Midbrain (tissue), 1 donor: ENCODE data around the gene PEX11B.
A peak's percentile ranks its signal among the peaks of the same experiment; 100 is the strongest.

ENCODE experiments used
- DNase-seq: peaks from one replicate; lab custom pipeline; 2025; lab: John Stamatoyannopoulos, UW

The PEX11B gene

DNA sequence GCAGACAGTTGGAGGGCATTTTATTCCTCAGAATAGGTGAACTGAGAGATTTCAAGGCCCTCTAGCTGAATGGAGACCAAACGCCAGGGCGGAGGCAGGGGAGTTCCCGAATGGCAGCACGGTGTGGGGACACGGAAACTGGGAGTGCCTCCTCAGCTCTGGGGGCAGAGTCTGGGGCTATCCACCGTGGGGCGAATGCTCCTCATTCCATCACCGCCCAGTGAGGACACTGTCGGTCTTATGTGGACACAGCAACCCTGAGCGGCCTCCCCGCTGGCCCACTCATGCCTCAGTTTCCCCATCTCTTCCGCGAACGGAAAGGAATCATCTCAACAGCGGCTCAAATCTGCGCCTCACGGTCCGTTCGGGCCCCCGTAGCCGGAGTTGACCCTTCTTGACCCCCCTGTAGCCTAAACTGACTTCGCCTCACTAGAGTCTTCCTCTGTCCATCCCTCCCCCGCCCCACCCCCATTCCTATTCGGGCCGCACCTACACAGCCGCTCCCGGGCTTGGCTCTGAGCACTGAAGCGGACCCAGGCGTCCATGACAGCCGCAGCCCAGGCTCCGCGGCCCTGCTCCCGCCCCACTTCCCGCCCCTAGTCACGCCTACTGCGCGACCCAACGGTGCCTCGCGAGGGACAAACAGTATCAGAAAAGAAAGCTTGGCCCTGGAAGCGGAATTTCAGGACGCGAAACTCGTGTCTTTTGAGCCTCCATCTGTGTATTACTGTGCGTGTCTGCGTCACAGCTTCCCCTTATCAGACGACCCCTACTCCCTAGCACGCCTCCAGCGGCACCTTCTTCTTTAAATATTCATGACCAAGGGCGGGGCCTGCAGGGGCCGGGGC, at the start of gene PEX11B:
Gene PEX11B, minus strand, starts transcription at position 574 of the 848 bp plus-strand sequence. Its CDS starts 29 bp downstream, at position 545.
- peak; percentile 91 for DNase-seq

DNA sequence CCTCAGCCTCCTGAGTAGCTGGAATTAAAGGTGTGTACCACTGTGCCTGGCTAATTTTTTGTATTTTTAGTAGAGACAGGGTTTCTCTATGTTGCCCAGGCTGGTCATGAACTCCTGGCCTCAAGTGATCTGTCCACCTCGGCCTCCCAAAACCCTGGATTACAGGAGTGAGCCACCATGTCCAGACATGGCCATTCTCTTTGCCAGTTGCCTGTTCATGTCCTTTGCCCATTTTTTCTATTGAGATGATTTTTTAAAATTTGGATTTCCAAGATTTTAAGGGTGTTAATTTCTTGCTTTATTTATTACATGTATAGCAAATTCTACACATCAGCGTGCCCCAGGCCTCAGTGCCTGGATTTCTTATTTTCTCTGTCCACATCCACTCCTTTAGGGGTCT, 48.8 kb upstream of the PEX11B start:
- no peak for DNase-seq

- DNase-seq = no peak
Observed at GRCh38 chr1:145965119-145965744, 46.7 kb upstream of the PEX11B start.

DNA sequence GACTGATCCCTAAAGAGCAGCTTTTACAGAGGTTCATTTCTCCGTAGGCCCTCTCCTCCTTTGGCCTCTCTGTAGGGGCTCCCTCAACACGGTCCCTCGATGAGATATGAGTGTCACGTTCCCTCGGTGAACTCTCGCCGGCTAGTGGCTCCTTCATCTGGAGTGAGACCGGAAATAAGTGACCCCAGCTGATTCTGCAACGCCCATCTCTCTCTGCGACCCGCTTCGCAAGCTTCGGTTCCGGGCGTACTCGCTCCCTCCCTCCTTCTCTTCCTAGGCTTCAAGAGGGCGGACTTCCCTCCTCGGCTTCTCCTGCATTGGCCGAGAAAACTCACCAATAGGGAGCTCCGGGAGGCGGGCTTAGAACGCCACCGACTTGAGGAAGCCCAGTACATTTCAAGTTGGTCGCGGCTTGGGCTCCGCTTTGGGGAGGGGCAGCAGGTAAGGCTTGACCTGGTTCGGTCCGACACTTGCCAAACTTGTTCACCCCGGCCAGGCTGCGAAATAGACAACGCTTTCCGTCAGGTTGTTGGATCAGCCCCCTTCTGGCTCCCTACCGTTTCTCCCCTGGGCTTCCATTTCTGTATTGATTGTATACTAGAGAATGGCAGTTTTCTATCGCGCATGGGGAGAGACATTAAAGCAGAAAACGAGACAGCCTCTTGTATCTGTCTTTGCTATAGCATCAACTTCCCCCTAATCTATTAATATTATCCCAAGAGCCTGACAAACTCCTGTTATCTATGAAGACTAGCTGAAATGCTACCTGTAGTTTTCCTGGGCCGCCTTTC, 46.0 kb upstream of the PEX11B start, which contains the start of the genes ANKRD34A and POLR3GL:
Gene ANKRD34A, minus strand, starts transcription at position 248 of the 791 bp plus-strand sequence. CDS start 2,816 bp downstream, outside the sequence.
Gene POLR3GL, plus strand, starts transcription at position 363 of the 791 bp plus-strand sequence. CDS start 10,176 bp downstream, outside the sequence.
- DNase-seq = peak; percentile 97

- DNase-seq = no peak
Observed at GRCh38 chr1:145963265-145964019, 44.9 kb upstream of the PEX11B start.

DNA sequence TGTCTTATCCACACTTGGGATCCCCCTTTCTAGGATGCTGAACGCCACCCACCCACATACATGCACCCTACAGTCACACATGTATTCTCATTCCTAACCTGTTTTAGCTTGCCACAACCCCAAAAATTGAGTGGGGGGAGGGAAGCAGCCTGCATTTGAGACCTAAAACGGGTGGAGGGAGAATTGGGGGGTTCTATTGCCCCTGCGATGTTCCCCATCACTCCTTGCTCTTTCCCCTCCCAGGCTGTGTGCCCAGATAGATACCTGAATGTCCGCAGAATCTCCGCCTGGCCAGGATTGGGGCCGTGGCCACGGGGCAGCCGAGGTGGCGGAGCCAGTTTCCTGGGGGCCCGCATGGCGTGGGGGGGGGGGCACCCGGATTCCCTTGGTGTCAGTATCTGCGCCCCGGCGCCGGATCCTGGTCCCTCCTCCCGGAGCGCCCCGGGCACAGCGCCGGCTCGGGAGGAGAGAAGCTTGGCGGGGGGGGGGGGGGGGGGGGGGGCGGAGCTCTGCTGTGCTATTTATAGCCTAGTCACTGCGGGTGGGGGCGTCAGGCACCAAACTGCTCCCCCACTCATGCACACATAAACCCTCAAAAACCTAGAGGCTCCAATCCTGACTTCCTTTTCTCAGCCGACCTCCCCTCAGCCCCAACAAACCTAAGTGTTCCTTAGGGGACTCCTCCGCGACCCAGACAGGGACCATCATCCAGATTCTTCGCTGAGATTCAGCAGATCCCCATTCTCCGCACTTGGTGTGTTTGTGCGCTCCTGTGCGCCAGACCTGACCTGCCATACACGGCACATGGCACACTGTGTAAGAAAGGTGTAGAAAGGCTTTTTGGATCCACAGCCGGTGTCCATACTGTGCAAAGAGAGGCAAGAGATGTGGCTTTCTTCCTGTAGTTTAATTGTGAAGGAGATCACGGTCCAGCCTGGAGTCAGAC, 43.9 kb upstream of the PEX11B start:
- peak; percentile 73 for DNase-seq

- peak; percentile 14 for DNase-seq
Observed at GRCh38 chr1:145961425-145962156, 43.1 kb upstream of the PEX11B start.

DNA sequence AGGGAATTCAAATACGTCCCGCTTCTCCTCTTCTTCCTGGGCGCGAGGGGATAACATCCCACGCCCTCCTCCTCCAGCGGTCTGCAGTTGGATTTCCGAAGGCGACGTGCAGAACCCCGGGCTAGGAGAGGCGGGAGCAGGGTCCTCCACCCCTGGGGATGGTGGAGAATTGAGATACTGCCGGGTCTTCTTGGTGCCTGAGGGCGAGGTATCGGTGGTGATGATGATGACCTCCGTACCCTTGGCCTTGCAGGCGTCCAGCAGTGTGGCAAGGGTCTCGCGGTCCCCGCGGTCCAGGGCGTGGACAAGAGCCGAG, 42.5 kb upstream of the PEX11B start:
- no peak for DNase-seq

DNA sequence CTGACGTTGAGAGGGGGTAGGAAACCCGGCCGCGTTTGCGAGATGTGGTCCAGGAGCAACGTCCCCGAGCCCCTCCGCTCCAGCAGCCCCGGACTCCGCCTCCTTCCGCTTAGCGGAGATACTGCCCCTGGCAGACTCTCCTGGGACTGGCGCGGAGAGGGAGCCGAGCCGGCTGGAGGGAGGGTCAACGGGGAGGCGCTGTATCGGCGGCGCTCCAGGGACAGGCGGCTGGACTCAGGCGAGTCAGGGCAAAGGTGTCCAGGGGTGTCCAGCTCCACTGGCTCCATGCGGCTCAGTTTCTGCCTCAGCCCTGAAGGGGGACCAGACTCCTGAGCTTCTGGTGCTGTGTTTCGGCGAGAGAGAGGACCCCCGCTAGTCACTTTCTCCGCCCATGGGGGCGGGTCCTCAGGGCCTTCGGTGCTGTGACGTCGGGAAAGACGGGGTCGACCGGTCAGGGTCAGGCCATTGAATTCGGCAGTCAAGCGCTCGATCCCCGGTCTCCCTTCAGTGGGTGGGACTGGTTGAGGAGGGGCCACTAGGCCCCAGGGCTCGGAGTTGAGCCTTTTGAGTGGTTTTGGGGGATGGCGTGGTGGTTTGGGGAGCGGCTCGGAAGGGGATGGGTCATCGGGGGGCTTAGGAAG, 42.1 kb upstream of the PEX11B start:
- peak; percentile 34 for DNase-seq

DNA sequence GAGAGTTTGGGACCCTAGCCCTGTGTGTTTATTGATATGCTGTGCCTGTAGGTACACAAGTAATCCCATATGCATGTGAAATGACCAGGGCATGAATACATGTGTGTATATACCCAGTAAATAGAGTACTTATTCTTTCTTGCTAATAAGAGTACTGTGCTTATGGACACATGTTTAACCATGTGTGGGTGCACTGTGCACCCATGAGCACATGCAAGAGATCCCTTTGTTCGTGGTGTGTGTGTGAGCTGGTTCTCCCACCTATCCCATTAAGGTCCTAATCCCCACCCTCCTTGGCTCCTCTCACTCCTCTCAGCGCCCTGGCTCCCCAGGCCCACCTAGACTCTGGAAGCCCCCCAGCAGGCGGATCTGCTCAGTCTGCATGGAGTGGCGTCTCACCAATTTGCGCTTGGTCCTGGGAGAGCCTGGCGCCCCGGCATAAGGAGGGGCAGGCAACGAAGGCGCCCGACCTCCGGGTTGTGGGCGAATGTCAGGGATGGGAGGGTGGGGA, 41.5 kb upstream of the PEX11B start:
- DNase-seq = no peak

GRCh38 chr1:145959333-145959732, 40.8 kb upstream of the PEX11B start:
- DNase-seq = no peak

DNA sequence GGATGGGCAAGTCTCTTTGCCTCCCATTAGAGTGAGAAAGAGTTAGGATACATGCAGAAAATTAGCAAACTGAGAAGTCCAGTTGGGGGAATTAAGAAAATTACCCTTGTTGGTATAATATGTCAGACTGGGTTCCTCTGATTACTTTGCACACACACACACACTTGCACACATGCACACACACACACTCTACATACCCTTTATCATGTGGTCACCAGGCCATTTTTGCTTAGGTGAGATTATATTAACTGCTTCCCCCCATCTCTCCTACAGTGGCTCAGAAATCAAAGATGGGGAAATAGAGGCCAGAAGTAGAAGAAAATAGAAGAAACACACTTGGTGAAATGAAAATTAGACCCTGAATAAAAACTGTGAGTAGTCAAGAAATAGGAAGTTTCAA, 40.2 kb upstream of the PEX11B start:
- no peak for DNase-seq

GRCh38 chr1:145957443-145958319, 39.2 kb upstream of the PEX11B start, which contains the start of gene LIX1L:
TSS of gene LIX1L (minus strand) at chr1:145958017. CDS start at chr1:145957927, 90 bp downstream.
- peak; percentile 98 for DNase-seq

- peak; percentile 59 for DNase-seq
Observed at GRCh38 chr1:145956781-145957442, 38.4 kb upstream of the PEX11B start.

GRCh38 chr1:145956361-145956760, 37.8 kb upstream of the PEX11B start:
- no peak for DNase-seq

- DNase-seq = peak; percentile 24
Observed at GRCh38 chr1:145955436-145955835, 36.9 kb upstream of the PEX11B start.

GRCh38 chr1:145953861-145954260, 35.3 kb upstream of the PEX11B start:
- no peak for DNase-seq
